ENCODE results near the gene GUCY1A2. TPM values are rescaled to one million over a fixed set of nuclear protein-coding genes. Genes with fewer than 3 reads are reported as not detected.
"Not testable (repeated sequence)": the region's sequence is repeated elsewhere in the genome, so short reads cannot be mapped to it uniquely, and the experiment has no call there.

GUCY1A2 gene
- total RNA-seq, 4 donors from 2014 or later = 2.9 to 8.6 (median 6.4) TPM

DNA sequence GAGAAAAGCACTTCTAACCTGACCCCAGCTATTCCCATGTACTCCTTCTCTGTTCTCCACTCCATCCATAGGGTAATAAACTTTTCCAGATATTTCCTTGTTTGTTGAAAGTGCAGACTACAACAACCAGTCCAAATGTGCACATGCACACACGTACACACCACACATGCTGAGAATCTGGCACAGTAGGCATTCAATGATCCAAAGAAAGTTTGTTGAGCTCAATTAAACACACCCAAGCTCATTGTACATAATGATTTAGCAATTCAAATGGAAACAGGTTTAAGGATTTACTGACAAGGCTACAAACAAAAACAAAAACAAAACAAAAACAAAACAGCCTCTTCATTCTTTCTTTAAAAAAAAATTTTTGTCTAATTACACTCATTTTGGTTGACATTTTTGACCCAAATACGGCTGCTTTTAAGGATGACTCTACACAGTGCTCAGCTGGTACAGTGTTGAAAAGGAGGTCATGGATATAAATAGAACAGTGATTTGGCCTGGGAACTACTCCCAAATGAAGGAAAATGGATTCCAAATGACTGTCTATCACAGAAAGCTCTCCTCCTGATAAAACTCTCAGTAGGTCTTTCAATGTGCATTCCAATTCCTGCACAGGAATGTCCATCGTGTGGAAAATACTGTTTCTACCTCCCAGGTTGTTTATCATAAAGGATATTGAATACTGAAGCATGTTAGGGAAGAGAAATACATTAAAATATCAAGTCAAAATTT is 232.2 kb downstream of the GUCY1A2 start:
- Histone ChIP-seq H3K36me3 (no peaks in the 10 kb centered on the region), H3K27ac (no peak overlapping the region)
- intact Hi-C loops (cut with DNase I; ENCODE audit: low total_unique reads) = no loop called here

DNA sequence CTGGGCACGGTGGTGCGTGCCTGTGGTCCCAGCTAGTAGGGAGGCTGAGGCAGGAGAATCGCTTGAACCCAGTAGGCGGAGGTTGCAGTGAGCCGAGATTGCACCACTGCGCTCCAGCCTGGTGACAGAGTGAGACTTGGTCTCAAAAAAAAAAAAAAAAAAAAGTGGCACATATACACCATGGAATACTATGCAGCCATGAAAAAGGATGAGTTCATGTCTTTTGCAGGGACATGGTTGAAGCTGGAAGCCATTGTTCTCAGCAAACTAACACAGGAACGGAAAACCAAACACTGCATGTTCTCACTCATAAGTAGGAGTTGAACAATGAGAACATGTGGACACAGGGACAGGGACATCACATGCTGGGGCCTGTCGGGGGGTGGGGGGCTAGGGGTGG is 241.0 kb downstream of the GUCY1A2 start:
- in situ Hi-C loops (cut with MboI; ENCODE audit: low sequenced_read_pairs in 4 of 4); H3K4me1 ChIP-seq; H3K36me3 ChIP-seq; intact Hi-C loops (cut with DNase I; ENCODE audit: low total_unique reads); H3K27ac ChIP-seq; H3K4me3 ChIP-seq; DNase-seq; H3K27me3 ChIP-seq; ATAC-seq; H3K9me3 ChIP-seq: not testable (repeated sequence)

More for the DNA sequence above, 232.2 kb downstream of the GUCY1A2 start:
- ATAC-seq = no peak
- Histone ChIP-seq H3K4me1 (peaks cover 8% of the 10 kb centered on the region in 2 donors), H3K27me3 (no peaks in the 10 kb centered on the region), H3K4me3 (no peak overlapping the region), H3K9me3 (no peaks in the 10 kb centered on the region)
- TF ChIP-seq, protein P1, sequence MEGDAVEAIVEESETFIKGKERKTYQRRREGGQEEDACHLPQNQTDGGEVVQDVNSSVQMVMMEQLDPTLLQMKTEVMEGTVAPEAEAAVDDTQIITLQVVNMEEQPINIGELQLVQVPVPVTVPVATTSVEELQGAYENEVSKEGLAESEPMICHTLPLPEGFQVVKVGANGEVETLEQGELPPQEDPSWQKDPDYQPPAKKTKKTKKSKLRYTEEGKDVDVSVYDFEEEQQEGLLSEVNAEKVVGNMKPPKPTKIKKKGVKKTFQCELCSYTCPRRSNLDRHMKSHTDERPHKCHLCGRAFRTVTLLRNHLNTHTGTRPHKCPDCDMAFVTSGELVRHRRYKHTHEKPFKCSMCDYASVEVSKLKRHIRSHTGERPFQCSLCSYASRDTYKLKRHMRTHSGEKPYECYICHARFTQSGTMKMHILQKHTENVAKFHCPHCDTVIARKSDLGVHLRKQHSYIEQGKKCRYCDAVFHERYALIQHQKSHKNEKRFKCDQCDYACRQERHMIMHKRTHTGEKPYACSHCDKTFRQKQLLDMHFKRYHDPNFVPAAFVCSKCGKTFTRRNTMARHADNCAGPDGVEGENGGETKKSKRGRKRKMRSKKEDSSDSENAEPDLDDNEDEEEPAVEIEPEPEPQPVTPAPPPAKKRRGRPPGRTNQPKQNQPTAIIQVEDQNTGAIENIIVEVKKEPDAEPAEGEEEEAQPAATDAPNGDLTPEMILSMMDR (IDR thresholded peaks at IDR 0.05 in 4 of 5, conservative IDR thresholded peaks at IDR 0.05 in 1 of 5) = no peak
- no peak for TF ChIP-seq POLR2A (IDR thresholded peaks at IDR 0.05)
- in situ Hi-C loops (cut with MboI; ENCODE audit: low sequenced_read_pairs in 4 of 4) = no loop called here
- no peak for DNase-seq

DNA sequence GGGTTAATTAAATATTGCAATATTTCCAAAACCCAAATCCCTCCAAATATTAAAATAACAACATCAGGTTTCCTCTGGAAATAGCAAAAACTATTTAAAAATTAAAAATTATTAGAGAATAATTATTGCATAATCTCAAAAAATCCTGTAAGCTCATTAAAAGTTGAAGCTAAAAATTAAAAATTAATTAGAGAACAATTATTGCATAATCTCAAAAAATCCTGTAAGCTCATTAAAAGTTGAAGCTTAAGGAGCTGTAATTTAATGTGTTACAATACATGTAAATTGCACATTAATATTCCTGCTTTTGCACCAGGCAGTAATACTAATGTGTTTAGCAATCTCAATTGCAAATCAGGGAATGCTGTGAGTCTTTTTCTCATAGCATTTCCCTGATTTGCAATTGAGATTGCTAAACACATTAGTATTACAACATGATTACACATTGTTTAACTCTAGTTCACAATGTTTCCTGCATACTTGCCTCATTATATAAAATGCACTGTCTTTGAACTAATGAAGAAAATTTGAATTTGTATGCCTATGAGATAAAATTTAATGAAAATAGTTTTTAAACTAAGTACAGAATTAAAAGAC is 247.7 kb downstream of the GUCY1A2 start:
- no peak for TF ChIP-seq POLR2A (IDR thresholded peaks at IDR 0.05)
- TF ChIP-seq, protein P1 (IDR thresholded peaks at IDR 0.05 in 4 of 5, conservative IDR thresholded peaks at IDR 0.05 in 1 of 5) = no peak

DNA sequence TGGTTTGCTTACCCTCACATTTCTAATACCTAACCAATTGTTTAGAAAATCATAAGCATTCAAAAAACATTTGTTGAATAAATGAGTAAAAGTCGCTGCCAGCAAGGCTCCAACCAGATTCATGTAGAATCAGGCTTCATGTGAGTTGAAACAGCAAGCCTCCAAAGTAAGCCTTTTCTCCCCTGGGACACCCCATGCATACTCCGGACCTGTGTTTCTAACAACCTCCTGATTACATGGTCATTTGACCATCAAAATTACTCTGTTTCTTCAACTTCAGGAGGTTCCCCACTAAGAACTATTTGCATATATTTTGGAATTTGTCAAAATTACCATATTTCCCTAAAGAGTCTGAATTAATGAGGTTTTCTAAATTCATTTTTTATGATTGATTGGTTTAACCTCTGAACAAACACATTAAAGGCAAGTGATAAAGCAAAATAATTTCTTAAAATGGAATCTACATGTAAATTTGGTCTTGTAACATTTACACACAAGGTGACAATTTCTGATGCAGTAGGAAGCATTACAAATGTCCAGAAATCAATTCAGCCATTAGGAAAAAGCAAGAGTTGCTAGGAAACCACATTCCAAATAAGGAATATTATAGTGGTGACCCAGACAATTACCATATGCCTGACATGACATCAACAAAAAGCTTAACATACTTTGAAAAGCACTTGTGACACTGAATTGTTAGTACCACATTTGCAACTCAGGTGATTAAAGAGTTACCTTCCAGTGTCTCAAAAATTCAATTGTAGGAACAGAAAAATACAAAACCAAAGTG is 252.6 kb downstream of the GUCY1A2 start:
- in situ Hi-C loops (cut with MboI; ENCODE audit: low sequenced_read_pairs in 4 of 4) (no loop called here), intact Hi-C loops (cut with DNase I; ENCODE audit: low total_unique reads) (loop anchor here (2.0 kb wide), 1 partner anchor 69 kb away; no protein-coding TSS in a partner anchor)
- TF ChIP-seq, protein P1 (IDR thresholded peaks at IDR 0.05 in 4 of 5, conservative IDR thresholded peaks at IDR 0.05 in 1 of 5) = no peak
- TF ChIP-seq POLR2A (IDR thresholded peaks at IDR 0.05) = no peak
- no peak for ATAC-seq
- H3K36me3 ChIP-seq = no peaks in the 10 kb centered on the region
- no peak for DNase-seq
- no peak overlapping the region for H3K27ac ChIP-seq
- H3K4me1 ChIP-seq = no peaks in the 10 kb centered on the region
- H3K9me3 ChIP-seq = no peaks in the 10 kb centered on the region
- H3K27me3 ChIP-seq = no peaks in the 10 kb centered on the region
- H3K4me3 ChIP-seq = no peak overlapping the region

More for the DNA sequence above, 247.7 kb downstream of the GUCY1A2 start:
- no peak overlapping the region for H3K27ac ChIP-seq
- intact Hi-C loops (cut with DNase I; ENCODE audit: low total_unique reads) (no loop called here), in situ Hi-C loops (cut with MboI; ENCODE audit: low sequenced_read_pairs in 4 of 4) (no loop called here)
- H3K36me3 ChIP-seq = no peaks in the 10 kb centered on the region
- no peaks in the 10 kb centered on the region for H3K27me3 ChIP-seq
- H3K9me3 ChIP-seq = no peaks in the 10 kb centered on the region
- H3K4me1 ChIP-seq = no peaks in the 10 kb centered on the region
- DNase-seq (no peak), ATAC-seq (no peak)
- H3K4me3 ChIP-seq = no peak overlapping the region

DNA sequence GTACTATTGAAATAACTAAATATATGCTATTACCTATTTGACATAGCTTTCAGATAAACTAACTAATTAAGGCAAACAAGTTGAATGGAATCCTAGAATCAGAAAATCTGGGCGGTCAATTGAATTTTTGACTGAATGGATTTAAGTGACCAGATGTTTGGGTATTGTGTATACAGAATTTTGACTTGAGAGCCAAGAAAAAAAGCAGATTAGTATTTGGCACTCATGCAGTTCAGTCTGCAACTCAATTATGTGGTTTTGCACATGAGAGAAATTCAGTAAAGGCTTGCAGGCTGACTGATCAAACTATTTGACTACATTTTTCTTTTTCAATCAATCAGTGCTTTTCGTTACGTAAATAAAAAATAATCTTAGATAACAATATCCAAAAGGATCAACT is 254.8 kb downstream of the GUCY1A2 start:
- in situ Hi-C loops (cut with MboI; ENCODE audit: low sequenced_read_pairs in 4 of 4) (no loop called here), intact Hi-C loops (cut with DNase I; ENCODE audit: low total_unique reads) (no loop called here)
- no peaks in the 10 kb centered on the region for H3K9me3 ChIP-seq
- H3K27ac ChIP-seq = no peak overlapping the region
- H3K36me3 ChIP-seq = no peaks in the 10 kb centered on the region
- no peak for DNase-seq
- no peaks in the 10 kb centered on the region for H3K4me1 ChIP-seq
- no peaks in the 10 kb centered on the region for H3K27me3 ChIP-seq
- no peak for ATAC-seq
- no peak overlapping the region for H3K4me3 ChIP-seq
- TF ChIP-seq POLR2A (IDR thresholded peaks at IDR 0.05) = no peak
- TF ChIP-seq, protein P1 (IDR thresholded peaks at IDR 0.05 in 4 of 5, conservative IDR thresholded peaks at IDR 0.05 in 1 of 5) = no peak
